NCI-H460 (cell line): Measurements from ENCODE around the gene LLGL1. TPM values are rescaled to one million over a fixed set of nuclear protein-coding genes. Genes with fewer than 3 reads are reported as not detected.

Experiments used
- DNase-seq: peaks from one replicate; pipeline ENCODE4 v3.0.0-alpha.2; 2016; ENCODE audit warnings: low read depth; ENCODE audit errors: extremely low read depth
- total RNA-seq: library from RNA; depleted of rRNA; stranded (reverse); fragments of >200 nt; shearing (Covaris generic); gene quantifications from 2 replicates; pipeline ENCODE4 v1.2.3, GENCODE V29; 2014

Gene LLGL1
- total RNA-seq, 1 experiment from 2014 or later = 11.9 TPM

DNA sequence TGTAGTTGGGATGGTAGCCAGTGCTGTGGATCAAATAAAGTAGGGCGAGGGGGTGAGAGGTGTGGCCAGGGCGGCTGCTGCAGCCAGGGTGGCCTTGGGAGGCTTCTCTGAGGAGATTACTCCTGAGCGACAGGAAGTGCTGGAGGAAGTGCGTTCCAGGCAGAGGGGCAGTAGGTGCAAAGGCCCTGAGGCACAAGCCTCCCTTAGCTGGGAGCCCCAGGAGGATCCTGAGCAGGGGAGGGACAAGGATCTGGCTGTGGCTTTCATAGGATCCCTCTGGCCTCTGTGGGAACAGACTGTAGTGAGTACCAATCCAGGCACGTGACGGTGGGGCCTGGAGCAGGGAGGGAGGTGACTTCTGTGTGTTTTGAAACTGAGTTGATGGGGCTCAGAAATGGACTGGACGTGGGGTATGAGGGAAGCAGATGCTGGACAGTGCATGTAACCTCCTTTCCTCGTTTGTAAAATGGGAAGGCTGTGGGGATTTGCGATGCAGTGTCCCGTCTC lies 2.8 kb downstream of the LLGL1 start:
- DNase-seq = no peak

DNA sequence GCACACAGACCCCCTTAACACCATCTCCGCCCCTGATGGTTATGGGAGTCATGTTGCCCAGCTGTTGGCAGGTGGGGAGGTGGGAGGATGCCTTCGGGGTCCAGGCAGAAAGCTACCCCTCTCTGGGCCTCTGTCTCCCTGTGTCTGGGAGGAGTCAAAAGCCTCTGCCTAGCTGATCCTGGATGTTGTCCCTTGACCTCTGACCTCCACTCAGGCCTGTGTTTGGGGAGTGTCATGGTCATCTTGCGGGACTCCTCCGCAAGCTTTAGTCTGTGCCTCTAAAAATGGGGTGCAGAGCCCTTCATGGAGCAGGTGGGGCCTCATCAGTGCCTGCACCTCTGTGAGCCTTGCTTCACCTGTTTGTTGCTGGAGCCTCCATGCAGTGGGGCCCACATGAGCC lies 3.8 kb downstream of the LLGL1 start:
- DNase-seq = no peak

DNA sequence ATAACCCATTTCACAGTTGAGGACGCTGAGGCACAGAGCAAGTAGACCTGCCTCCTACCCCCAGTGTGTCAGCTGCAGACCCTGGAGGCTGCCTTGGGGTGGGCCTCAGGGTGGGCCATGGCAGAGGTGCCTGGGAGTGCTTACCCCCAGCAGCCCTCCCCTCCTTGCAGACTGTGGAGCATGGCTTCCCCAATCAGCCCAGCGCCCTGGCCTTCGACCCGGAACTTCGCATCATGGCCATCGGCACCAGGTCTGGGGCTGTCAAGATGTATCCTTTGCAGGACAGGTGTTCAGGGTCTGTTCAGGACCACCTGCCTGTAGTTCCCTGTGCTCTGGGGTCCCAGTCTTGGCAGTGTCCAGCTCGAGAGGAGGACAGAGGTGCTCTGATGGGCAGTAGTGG lies 4.3 kb downstream of the LLGL1 start:
- no peak for DNase-seq

DNA sequence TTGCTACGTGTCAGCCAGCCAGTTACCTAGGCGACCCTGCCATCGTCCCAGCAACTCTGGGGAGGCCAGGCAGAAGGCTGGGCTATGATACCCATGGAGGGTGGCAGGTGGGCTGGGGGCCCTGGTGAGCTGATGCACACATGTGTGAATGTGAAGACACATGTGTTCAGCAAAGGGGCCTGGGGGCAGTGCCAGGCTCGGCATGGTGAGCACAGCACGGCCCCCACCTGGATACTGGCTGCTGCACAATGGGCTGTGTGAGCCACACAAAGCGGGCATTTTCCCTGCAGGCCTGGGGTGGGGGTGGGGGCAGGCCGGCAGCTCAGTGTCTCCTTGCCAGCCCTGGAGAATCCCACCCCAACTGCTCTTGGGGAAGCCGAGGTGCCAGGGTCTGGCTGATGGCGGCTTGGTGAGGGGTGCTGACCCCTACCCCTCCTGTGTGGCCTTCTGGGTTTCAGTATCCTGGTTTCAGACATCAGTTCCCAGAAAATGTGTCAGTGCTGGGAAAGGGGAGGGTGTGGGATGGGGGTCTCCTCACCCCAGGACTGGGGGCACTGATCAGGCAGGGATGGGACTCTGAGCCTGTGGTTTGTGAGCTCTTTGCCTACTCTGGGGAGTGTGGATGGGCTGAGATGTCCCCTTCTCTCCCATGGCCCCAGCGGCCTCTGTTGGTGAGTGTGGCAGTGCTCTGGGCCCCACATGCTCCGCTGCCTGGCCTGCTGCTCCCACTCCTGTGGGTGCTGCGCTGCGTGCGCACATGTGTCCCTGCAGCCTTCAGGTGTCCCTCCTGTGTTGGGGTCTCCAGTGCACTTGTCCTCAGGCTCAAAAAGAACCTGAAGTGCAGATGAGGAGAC lies 5.1 kb downstream of the LLGL1 start:
- no peak for DNase-seq

DNA sequence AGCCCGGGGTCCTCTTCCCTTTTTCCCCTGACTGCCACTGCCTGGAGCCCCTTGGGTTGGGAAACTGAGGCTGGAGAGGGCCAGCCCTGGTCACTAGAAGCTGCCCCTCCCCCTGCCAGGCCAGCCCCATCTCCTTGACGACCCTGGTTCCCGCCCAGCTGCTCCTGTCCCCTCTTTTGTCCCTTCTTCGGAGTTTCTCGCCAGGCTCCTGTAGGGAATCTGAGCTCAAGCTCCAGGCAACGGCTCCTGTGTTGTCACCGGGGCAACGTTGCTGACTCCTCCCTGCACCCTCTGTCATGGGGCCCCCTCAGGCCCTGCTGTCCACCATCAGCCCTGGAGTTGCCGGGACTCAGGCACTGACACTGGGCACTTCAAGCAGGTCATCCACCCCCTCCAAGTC lies 5.7 kb downstream of the LLGL1 start:
- DNase-seq = no peak

DNA sequence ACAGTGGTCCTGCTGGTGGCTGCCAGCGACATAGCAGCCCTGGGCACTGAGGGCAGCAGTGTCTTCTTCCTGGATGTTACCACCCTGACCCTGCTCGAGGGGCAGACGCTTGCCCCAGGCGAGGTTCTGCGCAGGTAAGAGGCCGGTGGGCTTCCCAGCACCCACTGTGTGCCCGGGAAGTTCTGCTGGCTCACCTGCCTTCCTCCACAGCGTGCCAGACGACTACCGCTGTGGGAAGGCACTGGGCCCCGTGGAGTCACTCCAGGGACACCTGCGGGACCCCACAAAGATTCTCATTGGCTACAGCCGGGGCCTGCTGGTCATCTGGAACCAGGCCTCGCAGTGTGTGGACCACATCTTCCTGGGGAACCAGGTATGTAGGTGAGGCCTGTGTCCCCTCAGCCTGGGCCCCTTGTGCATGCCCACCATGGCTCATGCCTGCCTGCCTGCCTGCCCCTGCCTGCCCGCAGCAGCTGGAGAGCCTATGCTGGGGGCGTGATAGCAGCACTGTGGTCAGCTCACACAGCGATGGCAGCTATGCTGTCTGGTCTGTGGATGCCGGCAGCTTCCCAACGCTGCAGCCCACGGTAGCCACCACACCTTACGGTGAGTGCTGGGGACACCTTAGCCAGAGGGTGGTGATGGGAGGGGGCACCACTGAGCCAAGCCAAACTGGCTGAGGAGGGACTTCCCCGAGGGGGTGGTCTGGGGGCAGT lies 8.5 kb downstream of the LLGL1 start:
- no peak for DNase-seq

DNA sequence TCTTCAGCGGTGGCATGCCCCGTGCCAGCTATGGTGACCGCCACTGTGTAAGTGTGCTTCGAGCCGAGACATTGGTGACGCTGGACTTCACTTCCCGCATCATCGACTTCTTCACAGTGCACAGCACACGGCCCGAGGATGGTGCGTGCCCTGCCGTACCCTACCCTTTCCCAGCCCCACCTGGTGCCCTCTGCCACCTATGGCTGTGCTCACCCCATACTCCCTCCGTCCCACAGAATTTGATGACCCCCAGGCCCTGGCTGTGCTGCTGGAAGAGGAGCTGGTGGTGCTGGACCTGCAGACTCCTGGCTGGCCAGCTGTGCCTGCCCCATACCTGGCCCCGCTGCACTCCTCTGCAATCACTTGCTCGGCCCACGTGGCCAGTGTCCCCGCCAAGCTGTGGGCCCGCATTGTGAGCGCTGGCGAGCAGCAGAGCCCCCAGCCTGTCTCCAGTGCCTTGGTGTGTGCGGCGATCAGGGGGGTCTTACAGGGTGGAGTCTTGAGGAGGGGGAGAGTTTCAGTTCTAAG lies 9.5 kb downstream of the LLGL1 start:
- no peak for DNase-seq

DNA sequence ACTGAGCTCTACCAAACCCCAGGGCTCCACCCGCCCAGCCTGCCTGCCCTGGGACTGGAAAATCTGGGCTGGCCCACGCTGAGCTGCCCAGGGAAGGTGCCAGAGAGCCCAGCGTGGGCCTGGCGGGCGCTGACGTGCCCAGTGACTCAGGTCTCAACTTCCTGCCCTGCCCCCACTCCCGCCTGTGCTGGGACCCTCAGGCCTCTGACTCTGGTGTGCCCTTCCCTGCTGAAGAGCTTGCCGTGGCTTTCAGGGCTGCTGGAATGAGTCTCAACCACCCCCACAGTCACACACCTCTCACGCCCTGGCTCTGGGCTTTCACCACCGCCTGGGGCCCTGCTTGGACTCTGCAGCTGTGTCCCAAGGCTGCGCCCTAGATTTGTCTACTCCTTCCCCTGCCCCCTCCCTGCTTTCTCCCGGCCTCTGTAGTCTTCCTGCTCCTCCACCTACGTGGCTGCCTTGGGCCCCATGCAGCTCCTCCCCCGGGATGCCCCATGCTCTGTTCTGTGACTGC lies 10.4 kb downstream of the LLGL1 start:
- no peak for DNase-seq

DNA sequence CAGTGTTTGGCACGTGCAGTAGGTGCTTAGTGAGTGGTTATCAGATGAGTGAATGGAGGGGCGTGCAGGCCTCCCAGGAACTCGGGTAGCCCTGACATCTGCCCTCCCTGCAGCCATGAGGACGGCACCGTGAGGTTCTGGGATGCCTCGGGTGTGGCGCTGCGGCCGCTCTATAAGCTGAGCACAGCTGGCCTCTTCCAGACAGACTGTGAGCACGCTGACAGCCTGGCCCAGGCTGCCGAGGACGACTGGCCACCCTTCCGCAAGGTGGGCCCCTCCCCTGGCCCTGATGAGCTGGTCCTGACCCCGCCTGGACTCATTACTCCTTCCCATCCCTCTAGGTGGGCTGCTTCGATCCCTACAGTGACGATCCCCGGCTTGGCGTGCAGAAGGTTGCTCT lies 11.1 kb downstream of the LLGL1 start:
- no peak for DNase-seq

DNA sequence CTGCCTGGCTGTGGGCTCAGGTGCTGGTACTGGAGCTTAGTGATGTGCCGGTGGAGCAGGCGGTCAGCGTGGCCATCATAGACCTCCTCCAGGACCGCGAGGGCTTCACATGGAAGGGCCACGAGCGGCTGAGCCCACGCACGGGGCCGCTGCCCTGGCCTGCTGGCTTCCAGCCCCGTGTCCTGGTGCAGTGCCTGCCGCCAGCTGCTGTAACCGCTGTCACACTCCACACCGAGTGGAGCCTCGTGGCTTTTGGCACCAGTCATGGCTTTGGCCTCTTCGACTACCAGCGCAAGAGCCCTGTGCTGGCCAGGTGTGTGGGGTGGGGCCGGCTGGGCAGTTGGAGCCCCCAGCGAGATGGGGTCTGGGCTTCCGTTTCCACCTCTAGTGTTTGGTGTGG lies 12.0 kb downstream of the LLGL1 start:
- DNase-seq = no peak

DNA sequence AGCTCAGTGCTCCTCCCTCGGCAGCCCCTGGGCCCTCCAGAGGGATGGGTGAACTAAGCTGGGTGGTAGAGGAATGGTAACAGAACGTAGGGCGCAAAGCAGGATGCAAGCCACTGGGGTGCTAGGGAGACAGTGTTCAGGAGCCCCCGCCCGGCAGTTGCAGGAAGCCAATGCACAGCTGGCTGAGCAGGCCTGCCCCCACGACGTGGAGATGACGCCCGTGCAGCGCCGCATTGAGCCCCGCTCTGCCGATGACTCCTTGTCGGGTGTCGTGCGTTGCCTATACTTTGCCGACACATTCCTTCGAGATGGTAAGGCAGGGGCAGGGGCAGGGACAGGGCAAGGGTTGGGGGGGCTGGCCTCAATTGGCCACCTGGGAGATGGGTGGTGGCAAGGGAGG lies 12.9 kb downstream of the LLGL1 start:
- DNase-seq = no peak

DNA sequence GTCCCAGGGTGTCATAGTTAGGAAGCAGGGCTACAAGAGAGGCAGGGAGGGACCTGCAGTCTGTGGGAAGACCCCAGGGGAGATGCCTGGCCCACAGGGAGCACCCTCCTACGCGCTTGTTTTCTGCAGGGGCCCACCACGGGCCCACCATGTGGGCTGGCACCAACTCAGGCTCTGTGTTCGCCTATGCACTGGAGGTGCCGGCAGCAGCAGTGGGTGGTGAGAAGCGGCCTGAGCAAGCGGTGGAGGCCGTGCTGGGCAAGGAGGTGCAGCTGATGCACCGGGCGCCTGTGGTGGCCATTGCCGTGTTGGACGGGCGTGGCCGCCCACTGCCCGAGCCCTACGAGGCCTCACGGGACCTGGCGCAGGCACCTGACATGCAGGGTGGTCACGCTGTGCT lies 15.0 kb downstream of the LLGL1 start:
- DNase-seq = no peak

DNA sequence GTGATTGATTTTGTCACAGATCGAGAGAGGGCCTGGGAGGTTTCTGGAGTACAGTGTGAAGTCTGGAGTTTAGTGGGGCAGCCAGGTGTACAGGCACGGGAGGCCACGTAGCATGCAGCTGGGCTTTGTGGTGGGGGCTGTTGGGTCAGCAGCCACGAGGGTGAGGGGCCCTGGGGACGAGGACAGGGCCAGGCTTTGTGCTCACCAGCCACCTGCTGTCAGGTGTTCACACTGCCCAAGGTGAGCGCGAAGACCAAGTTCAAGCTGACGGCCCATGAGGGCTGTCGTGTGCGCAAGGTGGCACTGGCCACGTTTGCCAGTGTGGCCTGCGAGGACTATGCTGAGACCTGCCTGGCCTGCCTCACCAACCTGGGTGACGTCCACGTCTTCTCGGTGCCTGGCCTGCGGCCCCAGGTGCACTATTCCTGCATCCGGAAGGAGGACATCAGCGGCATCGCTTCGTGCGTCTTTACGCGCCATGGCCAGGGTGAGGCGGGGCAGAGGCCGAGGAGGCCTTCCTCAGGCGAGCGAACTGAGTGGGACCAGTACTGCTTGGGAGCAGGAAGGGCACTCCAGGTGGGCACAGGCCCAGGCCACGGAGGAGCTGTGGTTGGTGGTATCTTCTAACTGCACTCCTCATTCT lies 15.9 kb downstream of the LLGL1 start:
- DNase-seq = no peak

DNA sequence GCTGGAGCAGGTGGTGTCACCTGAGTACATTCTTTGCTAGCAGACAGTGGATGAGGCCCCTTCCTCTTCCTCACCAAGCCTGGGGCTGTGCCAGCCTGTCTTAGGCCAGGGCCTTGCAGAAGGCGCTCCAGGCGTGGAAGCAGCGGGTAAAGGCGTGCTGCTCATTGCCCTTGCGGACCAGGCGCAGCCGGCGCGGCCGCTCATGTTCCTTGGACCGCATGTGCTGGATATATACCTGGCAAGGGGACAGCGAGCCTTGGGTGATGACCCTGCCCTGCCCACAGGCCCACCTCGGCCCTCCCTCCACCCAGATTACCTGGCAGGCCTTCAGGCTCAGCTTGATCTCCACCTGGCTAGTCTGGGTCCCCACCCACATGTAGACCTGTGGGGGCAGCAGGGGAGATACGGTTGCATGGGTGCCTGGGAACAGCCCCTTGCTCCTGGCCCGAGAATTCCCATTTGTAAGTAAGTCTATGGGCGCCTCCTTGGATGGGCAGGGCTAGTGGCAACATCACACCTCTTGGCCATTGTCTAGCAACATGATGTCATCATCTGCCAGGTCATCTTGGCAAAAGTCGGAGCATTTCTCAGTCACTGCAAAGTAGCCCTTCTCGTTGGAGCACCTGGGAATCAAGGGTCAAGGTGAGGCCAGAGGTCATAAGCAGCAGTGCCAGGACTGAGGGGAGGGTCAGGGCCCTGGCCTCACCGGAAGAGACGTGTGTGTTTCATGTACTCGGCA lies 19.8 kb downstream of the LLGL1 start:
- no peak for DNase-seq

DNA sequence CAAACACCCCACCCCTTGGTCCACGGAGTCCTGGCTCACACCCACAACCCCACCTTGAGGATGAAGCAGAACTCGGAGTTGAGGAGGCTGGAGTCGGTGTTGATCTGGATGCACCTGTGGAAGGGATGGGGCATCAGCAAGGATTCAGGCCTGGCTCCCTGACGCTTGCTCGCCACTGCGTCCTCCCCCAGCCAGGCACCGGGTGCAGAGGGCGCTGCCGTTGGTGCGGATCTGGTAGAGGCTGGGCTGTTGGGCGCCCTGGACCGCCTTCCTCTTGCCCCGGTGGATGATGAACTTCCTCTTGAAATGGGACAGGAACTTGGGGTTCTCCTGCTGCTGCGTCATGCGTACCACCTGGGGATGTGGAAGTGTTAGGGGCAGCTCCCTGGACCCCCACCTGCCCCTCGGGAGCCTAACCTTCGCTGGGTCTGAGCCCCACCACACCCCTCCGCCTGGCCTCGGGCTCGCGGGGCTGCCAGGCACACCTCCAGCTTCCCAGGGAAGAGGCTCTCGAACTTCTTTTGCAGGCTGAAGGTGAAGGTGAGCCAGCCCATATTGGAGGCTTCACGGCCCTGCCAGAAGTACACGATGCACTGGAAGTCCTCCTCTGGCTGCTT lies 20.8 kb downstream of the LLGL1 start:
- DNase-seq = no peak

DNA sequence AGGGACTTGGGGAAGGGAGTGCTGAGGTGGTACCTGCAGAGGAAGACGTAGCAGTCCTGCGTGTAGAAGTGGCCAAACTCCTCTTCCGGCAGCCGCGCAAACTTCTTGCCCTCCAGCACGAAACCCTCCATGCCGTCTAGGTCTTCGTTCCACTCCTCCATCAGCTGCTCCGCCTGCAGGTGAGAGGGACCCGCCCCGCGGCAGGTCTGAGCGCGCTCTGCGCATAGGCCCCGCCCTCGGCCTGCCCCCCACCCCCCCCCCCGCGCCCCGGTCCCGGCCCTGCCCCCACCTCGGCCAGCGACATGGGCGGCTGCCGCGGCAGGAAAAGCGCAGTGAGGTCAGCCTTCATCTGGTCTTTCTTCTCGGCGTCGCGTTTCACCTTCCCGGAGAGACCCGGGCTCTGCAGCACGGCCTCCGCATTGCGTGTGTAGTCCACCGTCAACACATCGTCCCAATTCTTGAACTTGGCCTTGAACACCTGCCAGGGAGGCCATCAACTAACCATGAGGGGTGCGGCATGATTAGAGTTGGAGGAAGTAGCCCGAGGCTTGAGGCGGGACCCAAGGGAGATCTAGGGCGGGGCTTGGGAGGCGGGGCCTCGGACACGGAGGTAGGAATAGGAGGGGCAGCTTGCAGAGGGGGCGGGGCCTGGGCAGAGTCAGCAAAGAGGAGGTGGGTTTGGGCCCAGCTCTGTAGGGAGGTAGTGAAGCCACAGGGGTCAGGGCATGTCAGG lies 21.6 kb downstream of the LLGL1 start:
- peak; percentile 36 for DNase-seq

DNA sequence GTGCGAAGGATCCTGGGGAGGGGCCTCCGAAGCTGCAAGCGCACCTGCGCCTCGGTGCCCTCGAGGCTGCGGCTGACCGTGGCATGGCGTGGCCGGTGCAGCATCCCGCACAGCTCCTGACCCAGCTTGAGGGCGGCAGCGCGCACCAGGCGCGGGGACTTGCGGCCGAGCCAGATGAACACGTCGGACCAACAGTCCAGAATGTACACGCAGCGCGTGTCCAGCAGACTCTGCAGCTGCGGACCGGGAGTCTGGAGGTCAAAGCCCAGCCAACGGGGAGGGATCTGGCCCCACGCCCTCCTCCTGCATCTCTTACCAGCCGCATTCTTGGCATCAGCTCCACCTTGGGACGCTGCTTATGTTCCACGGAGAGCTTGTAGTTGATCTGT lies 22.2 kb downstream of the LLGL1 start:
- DNase-seq = no peak

DNA sequence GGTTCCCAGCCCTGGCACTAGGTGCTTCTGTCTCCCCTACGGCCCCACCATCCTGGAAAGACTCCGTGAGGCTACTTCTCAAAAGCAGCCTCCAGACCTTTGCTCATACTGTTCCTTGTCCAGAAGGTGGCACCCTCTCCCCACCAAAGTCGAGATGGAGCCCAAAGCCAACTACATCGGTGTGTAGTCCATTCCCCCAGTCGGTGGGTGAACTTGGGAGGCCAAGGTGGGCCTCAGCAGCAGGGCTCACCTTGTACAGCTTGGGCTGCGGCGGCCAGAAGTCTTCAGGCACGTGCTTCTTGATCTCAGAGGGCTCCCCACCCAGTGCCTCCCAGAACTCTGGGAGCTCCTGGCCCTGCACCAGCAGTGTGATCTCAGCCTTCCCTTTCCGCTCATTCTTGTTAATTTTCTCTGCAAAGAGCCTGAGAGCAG lies 22.9 kb downstream of the LLGL1 start:
- DNase-seq = peak; percentile 77

DNA sequence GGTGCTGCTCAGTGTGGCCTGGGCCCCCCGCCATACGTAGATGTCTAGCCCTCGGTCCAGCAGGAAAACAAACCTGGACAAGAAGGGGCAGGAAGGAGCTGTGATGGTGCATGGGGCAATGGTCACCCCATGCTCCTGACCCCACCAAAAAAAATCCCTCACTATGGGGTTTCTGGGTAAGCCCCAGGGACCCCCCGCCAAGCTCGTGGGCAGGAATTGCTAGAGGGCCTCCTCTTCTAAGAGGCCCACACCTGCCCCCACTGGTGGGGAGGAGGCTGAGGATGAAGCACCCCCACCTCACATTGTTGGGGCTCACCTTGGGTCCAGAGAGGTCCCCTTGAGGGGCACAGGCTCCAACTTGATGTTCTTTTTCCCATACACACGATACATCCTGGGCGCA lies 23.4 kb downstream of the LLGL1 start:
- no peak for DNase-seq
